ENCODE measurements around the gene HNRNPH1.

DNA sequence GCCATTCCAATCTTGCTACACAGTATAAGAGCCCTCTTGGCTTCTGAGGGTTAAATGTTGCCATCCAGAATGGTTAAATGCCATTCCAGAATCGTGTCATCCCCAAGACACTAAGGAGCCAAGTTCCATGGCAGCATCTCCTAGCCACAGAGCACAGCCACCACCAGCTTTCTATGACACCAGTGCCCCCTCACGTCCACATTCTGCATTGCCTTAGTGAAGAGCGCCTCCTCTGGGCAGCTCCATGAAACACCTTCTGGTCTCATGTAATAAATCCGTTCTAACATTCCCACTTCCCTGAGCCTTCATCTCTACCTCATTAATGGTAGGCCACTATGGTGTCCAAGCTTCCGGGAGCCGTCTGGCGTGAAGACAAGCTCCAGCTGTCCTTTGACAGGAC is 44.9 kb upstream of the HNRNPH1 start:
- TF ChIP-seq POLR2A (IDR thresholded peaks at IDR 0.05), result no peak
- TF ChIP-seq, protein P1, sequence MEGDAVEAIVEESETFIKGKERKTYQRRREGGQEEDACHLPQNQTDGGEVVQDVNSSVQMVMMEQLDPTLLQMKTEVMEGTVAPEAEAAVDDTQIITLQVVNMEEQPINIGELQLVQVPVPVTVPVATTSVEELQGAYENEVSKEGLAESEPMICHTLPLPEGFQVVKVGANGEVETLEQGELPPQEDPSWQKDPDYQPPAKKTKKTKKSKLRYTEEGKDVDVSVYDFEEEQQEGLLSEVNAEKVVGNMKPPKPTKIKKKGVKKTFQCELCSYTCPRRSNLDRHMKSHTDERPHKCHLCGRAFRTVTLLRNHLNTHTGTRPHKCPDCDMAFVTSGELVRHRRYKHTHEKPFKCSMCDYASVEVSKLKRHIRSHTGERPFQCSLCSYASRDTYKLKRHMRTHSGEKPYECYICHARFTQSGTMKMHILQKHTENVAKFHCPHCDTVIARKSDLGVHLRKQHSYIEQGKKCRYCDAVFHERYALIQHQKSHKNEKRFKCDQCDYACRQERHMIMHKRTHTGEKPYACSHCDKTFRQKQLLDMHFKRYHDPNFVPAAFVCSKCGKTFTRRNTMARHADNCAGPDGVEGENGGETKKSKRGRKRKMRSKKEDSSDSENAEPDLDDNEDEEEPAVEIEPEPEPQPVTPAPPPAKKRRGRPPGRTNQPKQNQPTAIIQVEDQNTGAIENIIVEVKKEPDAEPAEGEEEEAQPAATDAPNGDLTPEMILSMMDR (IDR thresholded peaks at IDR 0.05), result no peak
